Endothelial cell of umbilical vein (primary cell): ENCODE results near the gene DAB1. TPM values are rescaled to one million over a fixed set of nuclear protein-coding genes. Genes with fewer than 3 reads are reported as not detected.

Source experiments
- BruUV-seq: library from RNA; stranded (reverse); fragments of 400-500 nt; replicated peaks from 2 replicates; lab custom pipeline; 2021; lab: Mats Ljungman, UMichigan
- CTCF ChIA-PET: fragments of 300-600, 350-600 bp; sonication (Branson Sonifier 250); formaldehyde crosslinking; loops from one replicate; lab custom pipeline; 2021; ENCODE audit warnings: antibody characterized with exemption, inconsistent platforms; lab: Charles Lee
- POLR2A ChIA-PET: fragments of 300-600, 350-600 bp; sonication (Branson Sonifier 250); formaldehyde crosslinking; loops from one replicate; lab custom pipeline; 2021; ENCODE audit warnings: antibody characterized with exemption, inconsistent platforms; lab: Charles Lee
- DNase-seq: peaks from one replicate; pipeline ENCODE4 v3.0.0-alpha.2; 2011; ENCODE audit warnings: low read depth, low spot score
- FAIRE-seq: peaks from 2 replicates; lab custom pipeline; 2011; peaks lifted over from hg19 to GRCh38; lab: Jason Lieb, UNC
- H2AFZ ChIP-seq: 2 replicates; pipeline ENCODE4 v1.6.0; 2012; ENCODE audit warnings: low read depth, low read length, control low read depth, inconsistent platforms
- H3K27ac ChIP-seq: 2 replicates; pipeline ENCODE4 v1.5.1; 2011; ENCODE audit warnings: low read depth, mild to moderate bottlenecking, control low read depth, low read length, moderate library complexity; ENCODE audit not compliant: insufficient read depth
- H3K27me3 ChIP-seq, 2 experiments: 2 replicates each; pipeline versions ENCODE4 v1.6.0 to v1.6.1; 2011; ENCODE audit warnings: low read length in 2 of 2, mixed read lengths in 1 of 2; ENCODE audit not compliant: control insufficient read depth in 2 of 2, insufficient read depth in 2 of 2
- H3K36me3 ChIP-seq, 2 experiments: 2 replicates in 1 of 2; 3 replicates in 1 of 2; pipeline ENCODE4 v1.5.1; 2011; ENCODE audit warnings: low read length in 2 of 2, mild to moderate bottlenecking in 1 of 2, moderate library complexity in 1 of 2; ENCODE audit not compliant: control insufficient read depth in 2 of 2, insufficient read depth in 2 of 2; ENCODE audit errors: extremely low read depth in 1 of 2
- H3K4me1 ChIP-seq: 3 replicates; pipeline ENCODE4 v1.5.1; 2011; ENCODE audit warnings: mild to moderate bottlenecking, low read length; ENCODE audit not compliant: control insufficient read depth, insufficient read depth; ENCODE audit errors: extremely low read depth
- H3K4me2 ChIP-seq: 2 replicates; pipeline ENCODE4 v1.6.1; 2011; ENCODE audit warnings: low read length, control low read depth, mixed read lengths; ENCODE audit not compliant: insufficient read depth
- H3K4me3 ChIP-seq, 3 experiments: fragments of 200-600 bp in 1 of 3; sonication (generic), shearing (Covaris generic) in 1 of 3; replicated peaks in 1 of 3; 2 replicates each; pipeline ENCODE4 v1.5.1; 2011 to 2016; ENCODE audit warnings: control low read depth in 3 of 3, low read length in 3 of 3, mild to moderate bottlenecking in 2 of 3, inconsistent platforms in 1 of 3, low read depth in 1 of 3, moderate library complexity in 1 of 3; ENCODE audit not compliant: insufficient read depth in 1 of 3
- H3K79me2 ChIP-seq: 2 replicates; pipeline ENCODE4 v1.6.0; 2012; ENCODE audit warnings: low read length, inconsistent platforms; ENCODE audit not compliant: control insufficient read depth, insufficient read depth
- H3K9ac ChIP-seq: replicated peaks from 2 replicates; pipeline ENCODE3; 2011; ENCODE audit warnings: low read length, control low read depth; ENCODE audit not compliant: insufficient read depth; ENCODE audit errors: extremely low read depth
- H3K9me1 ChIP-seq: replicated peaks from 3 replicates; pipeline ENCODE4 v1.6.0; 2011; ENCODE audit warnings: mild to moderate bottlenecking, low read length; ENCODE audit not compliant: control insufficient read depth, insufficient read depth; ENCODE audit errors: extremely low read depth
- H3K9me3 ChIP-seq: replicated peaks from 2 replicates; pipeline ENCODE4 v1.5.1; 2012; ENCODE audit warnings: low read length, inconsistent platforms; ENCODE audit not compliant: control insufficient read depth, insufficient read depth
- H4K20me1 ChIP-seq: replicated peaks from 2 replicates; pipeline ENCODE3; 2011; ENCODE audit warnings: mild to moderate bottlenecking, low read length; ENCODE audit not compliant: control insufficient read depth, insufficient read depth; ENCODE audit errors: extremely low read depth
- CTCF ChIP-seq, 2 donors: IDR thresholded peaks; 1 replicate in 1 of 2; 2 replicates in 1 of 2; pipeline ENCODE4 v1.5.1; 2011; ENCODE audit warnings: low read length in 2 of 2, mild to moderate bottlenecking in 2 of 2, moderate library complexity in 2 of 2, control low read depth in 1 of 2, inconsistent platforms in 1 of 2, low read depth in 1 of 2; ENCODE audit not compliant: insufficient read depth in 1 of 2; ENCODE audit errors: extremely low read depth in 1 of 2
- EZH2 ChIP-seq: IDR thresholded peaks from 2 replicates; pipeline ENCODE4 v1.6.1; 2012; ENCODE audit warnings: borderline replicate concordance, low read depth, mild to moderate bottlenecking, moderate library complexity, low read length, inconsistent platforms; ENCODE audit not compliant: severe bottlenecking
- FOS ChIP-seq: IDR thresholded peaks from 2 replicates; pipeline ENCODE4 v1.6.1; 2011; ENCODE audit warnings: mild to moderate bottlenecking, low read length, moderate library complexity, borderline replicate concordance; ENCODE audit not compliant: insufficient read depth
- GATA2 ChIP-seq: IDR thresholded peaks from 2 replicates; pipeline ENCODE4 v1.7.0; 2011; ENCODE audit warnings: low read depth, mild to moderate bottlenecking, moderate library complexity, mixed read lengths, low read length; ENCODE audit not compliant: insufficient read length, insufficient read depth
- JUN ChIP-seq: IDR thresholded peaks from 2 replicates; pipeline ENCODE4 v1.6.1; 2011; ENCODE audit warnings: borderline replicate concordance, low read depth; ENCODE audit not compliant: insufficient read length, insufficient read depth
- MAX ChIP-seq: IDR thresholded peaks from 2 replicates; pipeline ENCODE4 v1.6.1; 2011; ENCODE audit not compliant: insufficient read depth, insufficient read length
- MYC ChIP-seq: IDR thresholded peaks from one replicate; pipeline ENCODE4 v1.6.1; 2011; ENCODE audit warnings: mild to moderate bottlenecking, low read depth, low read length
- POLR2A ChIP-seq: IDR thresholded peaks from 2 replicates; pipeline ENCODE4 v1.6.1; 2012; ENCODE audit warnings: low read depth, mild to moderate bottlenecking, control low read depth, low read length
- POLR2AphosphoS5 ChIP-seq: IDR thresholded peaks from 2 replicates; pipeline ENCODE4 v1.6.1; 2012; ENCODE audit warnings: low read depth, mild to moderate bottlenecking, control low read depth, low read length, moderate library complexity; ENCODE audit not compliant: insufficient read depth
- dilution Hi-C: fragments of 300-500 bp; cut with MboI; formaldehyde crosslinking; loops from one replicate; pipeline ENCODE4 v1.15.0; 2019; ENCODE audit warnings: low sequenced_read_pairs; ENCODE audit not compliant: extremely low pct_ligation_motif_present
- intact Hi-C: fragments of 100-400 bp; cut with micrococcal nuclease; formaldehyde crosslinking; loops from one replicate; pipeline ENCODE4 v1.10.0; 2022
- polyA plus RNA-seq, 4 experiments: library from polyadenylated mRNA; depleted of rRNA in 3 of 4; stranded (reverse) in 3 of 4; unstranded in 1 of 4; fragments of >200 nt; gene quantifications; 2 replicates each; pipeline versions ENCODE4 v1.2.1 to v1.2.3, GENCODE V29; 2011 to 2012; ENCODE audit warnings: missing spikeins in 1 of 4
- total RNA-seq: library from RNA; stranded (reverse); gene quantifications from 2 replicates; pipeline ENCODE4 v1.2.3, GENCODE V29; 2021

Gene DAB1
- total and polyA plus RNA-seq, 2 donors (not counting 3 experiments of a cell fraction or from before 2014, with no cell fraction given): not detected

- Histone ChIP-seq H3K4me2 (no peak overlapping the region), H3K79me2 (no peaks in the 10 kb centered on the region), H3K4me1 (no peaks in the 10 kb centered on the region), H3K36me3 (no peaks in the 10 kb centered on the region), H3K9me1 (no peaks in the 10 kb centered on the region), H2AFZ (no peak overlapping the region), H3K27me3 (no peaks in the 10 kb centered on the region), H3K9ac (no peak overlapping the region), H3K4me3 (no peak overlapping the region), H3K27ac (no peak overlapping the region), H3K9me3 (no peaks in the 10 kb centered on the region), H4K20me1 (no peaks in the 10 kb centered on the region)
- no peak for FAIRE-seq
- dilution Hi-C loops (no loop called here), intact Hi-C loops (no loop called here)
- BruUV-seq: no TSS peak
- CTCF ChIA-PET: no interaction called here
- TF ChIP-seq MAX (no peak), POLR2AphosphoS5 (no peak), MYC (no peak), GATA2 (no peak), FOS (no peak), EZH2 (no peak), CTCF (IDR thresholded peaks at IDR 0.05; ENCODE audit: extremely low read depth in 1 of 2, insufficient read depth in 1 of 2, low read depth in 1 of 2, low read length in 2 of 2) (no peak), JUN (no peak), POLR2A (no peak)
- POLR2A ChIA-PET: no interaction called here
- DNase-seq: no peak
Observed at GRCh38 chr1:57064379-57065140, 359.3 kb downstream of the DAB1 start.
